Measurements from ENCODE around the gene RUSC2. TPM values are rescaled to one million over a fixed set of nuclear protein-coding genes. Genes with fewer than 3 reads are reported as not detected.
"Not testable (repeated sequence)": the region's sequence is repeated elsewhere in the genome, so short reads cannot be mapped to it uniquely, and the experiment has no call there.

RUSC2 gene
- total and polyA plus RNA-seq, 9 donors, result 7.4 to 41.1 (median 26.4) TPM

GRCh38 chr9:35495984-35496383, 6.1 kb downstream of the RUSC2 start:
- H3K4me1 ChIP-seq (ENCODE audit: insufficient read depth), result peaks cover 7% of the 10 kb centered on the region
- WGBS, 3 donors, result 87 to 90% (median 88%) methylated on average over 10 of the region's 10 CpGs

GRCh38 chr9:35498245-35498644, 8.3 kb downstream of the RUSC2 start:
- H3K27me3 ChIP-seq; H3K36me3 ChIP-seq; H3K4me3 ChIP-seq; DNase-seq; H3K4me1 ChIP-seq (ENCODE audit: insufficient read depth); H3K27ac ChIP-seq; H3K9me3 ChIP-seq: not testable (repeated sequence)
- intact Hi-C loops (cut with DNase I), result loop anchor here in 1 of 4 donors (10.0 kb wide), 1 partner anchor 157 kb away; the partner anchor contains the start of genes CCDC107, RMRP and SIT1
- 84 to 96% (median 87%) methylated on average over 10 of the region's 10 CpGs for WGBS, 3 donors

More at GRCh38 chr9:35495984-35496383, 6.1 kb downstream of the RUSC2 start:
- Histone ChIP-seq H3K27ac (no peak overlapping the region), H3K9me3 (no peaks in the 10 kb centered on the region), H3K4me3 (no peak overlapping the region), H3K27me3 (no peaks in the 10 kb centered on the region), H3K36me3 (no peaks in the 10 kb centered on the region)
- intact Hi-C loops (cut with DNase I), result loop anchor here in 1 of 4 donors (10.0 kb wide), 1 partner anchor 159 kb away; the partner anchor contains the start of genes CCDC107, RMRP and SIT1
- TF ChIP-seq CTCF (IDR thresholded peaks at IDR 0.05) (no peak), POLR2A (IDR thresholded peaks at IDR 0.05) (no peak), EP300 (IDR thresholded peaks at IDR 0.05) (no peak)
- DNase-seq, result no peak

- Histone ChIP-seq H3K4me3 (no peak overlapping the region), H3K36me3 (no peaks in the 10 kb centered on the region), H3K9me3 (no peaks in the 10 kb centered on the region), H3K27ac (no peak overlapping the region), H3K27me3 (no peaks in the 10 kb centered on the region), H3K4me1 (ENCODE audit: insufficient read depth) (peaks cover 3% of the 10 kb centered on the region)
- intact Hi-C loops (cut with DNase I), result loop anchor here in 1 of 4 donors (10.0 kb wide), 1 partner anchor 156 kb away; the partner anchor contains the start of genes CCDC107, RMRP and SIT1
- no peak for DNase-seq
- WGBS, 3 donors, result 56 to 63% (median 59%) methylated on average over 2 of the region's 2 CpGs
- TF ChIP-seq EP300 (IDR thresholded peaks at IDR 0.05), result no peak
- TF ChIP-seq POLR2A (IDR thresholded peaks at IDR 0.05), result no peak
- no peak for TF ChIP-seq CTCF (IDR thresholded peaks at IDR 0.05)
Observed at GRCh38 chr9:35499029-35499700, 9.3 kb downstream of the RUSC2 start.

- Histone ChIP-seq H3K9me3 (no peaks in the 10 kb centered on the region), H3K27ac (no peak overlapping the region), H3K27me3 (no peaks in the 10 kb centered on the region), H3K4me1 (ENCODE audit: insufficient read depth) (peaks cover 3% of the 10 kb centered on the region), H3K4me3 (no peak overlapping the region), H3K36me3 (no peaks in the 10 kb centered on the region)
- WGBS, 3 donors, result 43 to 57% (median 53%) methylated on average over 2 of the region's 2 CpGs
- DNase-seq, result no peak
- intact Hi-C loops (cut with DNase I), result loop anchor here in 1 of 4 donors (10.0 kb wide), 1 partner anchor 155 kb away; the partner anchor contains the start of genes CCDC107, RMRP and SIT1
- TF ChIP-seq POLR2A (IDR thresholded peaks at IDR 0.05), result no peak
- TF ChIP-seq EP300 (IDR thresholded peaks at IDR 0.05), result no peak
- TF ChIP-seq CTCF (IDR thresholded peaks at IDR 0.05), result no peak
Observed at GRCh38 chr9:35499701-35500030, 9.8 kb downstream of the RUSC2 start.

GRCh38 chr9:35500130-35500748, 10.3 kb downstream of the RUSC2 start:
- Histone ChIP-seq H3K36me3 (no peaks in the 10 kb centered on the region), H3K4me1 (ENCODE audit: insufficient read depth) (peaks cover 3% of the 10 kb centered on the region), H3K9me3 (no peaks in the 10 kb centered on the region), H3K27ac (no peak overlapping the region), H3K27me3 (no peaks in the 10 kb centered on the region), H3K4me3 (no peak overlapping the region)
- WGBS, 3 donors, result 27 to 30% (median 29%) methylated on average over 1 of the region's 1 CpG
- no peak for DNase-seq
- intact Hi-C loops (cut with DNase I), result no loop called here
- TF ChIP-seq CTCF (IDR thresholded peaks at IDR 0.05), result no peak
- TF ChIP-seq EP300 (IDR thresholded peaks at IDR 0.05), result no peak
- TF ChIP-seq POLR2A (IDR thresholded peaks at IDR 0.05), result no peak

Measured in ovary (tissue), 9 donors.